Ovary (tissue), 3 donors: ENCODE results near the gene SMAP1.

ENCODE experiments used
- POLR2A ChIP-seq: fragments of 450-650 bp; IDR thresholded peaks from one replicate; pipeline ENCODE4 v1.6.1; 2017; ENCODE audit warnings: antibody characterized with exemption, mild to moderate bottlenecking, moderate library complexity
- TF ChIP-seq, protein P1 (sequence below), 3 donors: fragments of 450-650 bp in 2 of 3; fragments of 200-600 bp in 1 of 3; IDR thresholded peaks; one replicate each; pipeline versions ENCODE4 v1.5.1 to v1.8.0; 2016 to 2022; ENCODE audit warnings: antibody characterized with exemption in 3 of 3, mild to moderate bottlenecking in 1 of 3
- donor health status: DM: no; HTN: no; CAD: no.

GRCh38 chr6:70725817-70726415 is 58.2 kb downstream of the SMAP1 start:
- TF ChIP-seq POLR2A, result no peak
- TF ChIP-seq, protein P1, sequence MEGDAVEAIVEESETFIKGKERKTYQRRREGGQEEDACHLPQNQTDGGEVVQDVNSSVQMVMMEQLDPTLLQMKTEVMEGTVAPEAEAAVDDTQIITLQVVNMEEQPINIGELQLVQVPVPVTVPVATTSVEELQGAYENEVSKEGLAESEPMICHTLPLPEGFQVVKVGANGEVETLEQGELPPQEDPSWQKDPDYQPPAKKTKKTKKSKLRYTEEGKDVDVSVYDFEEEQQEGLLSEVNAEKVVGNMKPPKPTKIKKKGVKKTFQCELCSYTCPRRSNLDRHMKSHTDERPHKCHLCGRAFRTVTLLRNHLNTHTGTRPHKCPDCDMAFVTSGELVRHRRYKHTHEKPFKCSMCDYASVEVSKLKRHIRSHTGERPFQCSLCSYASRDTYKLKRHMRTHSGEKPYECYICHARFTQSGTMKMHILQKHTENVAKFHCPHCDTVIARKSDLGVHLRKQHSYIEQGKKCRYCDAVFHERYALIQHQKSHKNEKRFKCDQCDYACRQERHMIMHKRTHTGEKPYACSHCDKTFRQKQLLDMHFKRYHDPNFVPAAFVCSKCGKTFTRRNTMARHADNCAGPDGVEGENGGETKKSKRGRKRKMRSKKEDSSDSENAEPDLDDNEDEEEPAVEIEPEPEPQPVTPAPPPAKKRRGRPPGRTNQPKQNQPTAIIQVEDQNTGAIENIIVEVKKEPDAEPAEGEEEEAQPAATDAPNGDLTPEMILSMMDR (IDR thresholded peaks at IDR 0.05), result no peak
